GM12873 (cell line): ENCODE measurements around the gene PLEKHA5.

Source experiments
- CTCF ChIP-seq: IDR thresholded peaks from 2 replicates; pipeline ENCODE4 v1.5.1; 2012; ENCODE audit warnings: low read depth, mild to moderate bottlenecking, moderate library complexity, low read length, control low read depth; ENCODE audit not compliant: insufficient read depth; ENCODE audit errors: missing control alignments

PLEKHA5 gene

GRCh38 chr12:19205120-19205519 lies 75.6 kb downstream of the PLEKHA5 start:
- TF ChIP-seq CTCF: no peak

DNA sequence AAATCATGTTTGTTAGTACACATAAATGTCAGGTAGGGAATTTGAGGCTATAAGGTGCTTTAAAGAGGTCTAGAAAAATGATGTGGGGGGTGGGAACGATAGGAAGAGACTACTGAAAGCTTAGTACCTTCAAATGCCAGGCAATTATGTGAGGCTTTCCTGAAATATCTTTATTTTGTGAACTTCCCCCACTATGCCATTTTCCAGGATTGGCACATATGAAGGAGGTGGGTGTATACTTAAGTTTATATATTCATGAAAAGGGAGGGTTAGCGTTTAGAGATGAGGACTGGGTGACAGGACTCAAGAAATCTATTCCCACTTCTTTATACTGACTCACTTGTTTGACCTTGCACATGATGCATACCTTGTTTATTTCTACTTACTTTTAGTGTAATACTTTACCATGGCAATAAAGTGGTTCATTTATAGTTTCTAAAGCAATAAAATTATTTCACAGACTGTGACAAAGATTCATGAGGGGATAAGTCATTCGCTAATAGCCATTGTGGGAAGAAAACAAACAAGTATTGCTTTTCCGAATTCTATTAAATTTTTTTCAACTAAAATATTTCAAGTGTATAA lies 77.1 kb downstream of the PLEKHA5 start:
- no peak for TF ChIP-seq CTCF

DNA sequence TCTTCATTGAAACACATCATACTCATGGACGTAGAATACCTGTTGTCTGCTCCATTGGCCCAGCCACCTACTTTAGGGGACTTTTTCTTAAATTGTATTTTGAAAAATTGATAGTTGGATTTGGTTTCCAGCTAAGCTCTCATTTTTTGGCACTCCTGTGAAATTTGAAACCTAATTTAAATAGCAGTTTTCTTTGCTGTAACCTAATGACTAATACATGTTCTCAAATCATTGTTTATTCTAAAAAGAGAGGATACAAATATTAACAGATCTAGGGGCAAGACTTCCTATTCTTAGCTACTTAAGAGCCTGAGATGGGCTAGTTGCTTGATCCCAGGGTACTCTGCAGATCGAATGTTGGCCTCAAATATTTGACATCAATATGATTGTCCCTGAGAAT lies 78.9 kb downstream of the PLEKHA5 start:
- TF ChIP-seq CTCF: no peak

- no peak for TF ChIP-seq CTCF
These were observed 80.1 kb downstream of the PLEKHA5 start for GRCh38 chr12:19209661-19210060.

- TF ChIP-seq CTCF: no peak
These were observed 82.3 kb downstream of the PLEKHA5 start for GRCh38 chr12:19211802-19212201.

DNA sequence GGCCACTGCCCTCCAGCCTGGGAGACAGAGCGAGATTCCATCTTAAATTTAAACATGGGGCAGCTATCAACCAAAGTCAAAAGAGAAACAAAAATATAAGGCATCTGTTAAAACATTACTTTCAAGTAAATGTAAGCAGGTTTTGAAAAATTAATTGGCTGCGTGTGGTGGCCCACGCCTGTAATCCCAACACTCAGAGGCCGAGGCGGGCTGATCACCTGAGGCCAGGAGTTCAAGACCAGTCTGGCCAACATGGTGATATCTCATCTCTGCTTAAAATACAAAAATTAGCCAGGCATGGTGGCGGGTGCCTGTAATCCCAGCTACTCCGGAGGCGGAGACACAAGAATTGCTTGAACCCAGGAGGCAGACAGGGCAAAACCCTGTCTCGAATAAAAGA lies 82.7 kb downstream of the PLEKHA5 start:
- TF ChIP-seq CTCF: no peak

- no peak for TF ChIP-seq CTCF
These were observed 84.5 kb downstream of the PLEKHA5 start for GRCh38 chr12:19214020-19214419.
